Measurements from ENCODE around the gene TMEM132A.

GRCh38 chr11:60978546-60979380 lies 54.5 kb downstream of the TMEM132A start:
- TF ChIP-seq CTCF (conservative IDR thresholded peaks at IDR 0.05; ENCODE audit: low read depth, low read length) (no peak), EZH2 (IDR thresholded peaks at IDR 0.05; ENCODE audit: borderline replicate concordance, low read depth, low read length, poor library complexity, severe bottlenecking) (no peak)
